Measurements from ENCODE around the gene GRIA4.
"Not testable (repeated sequence)": the region's sequence is repeated elsewhere in the genome, so short reads cannot be mapped to it uniquely, and the experiment has no call there.

The GRIA4 gene

DNA sequence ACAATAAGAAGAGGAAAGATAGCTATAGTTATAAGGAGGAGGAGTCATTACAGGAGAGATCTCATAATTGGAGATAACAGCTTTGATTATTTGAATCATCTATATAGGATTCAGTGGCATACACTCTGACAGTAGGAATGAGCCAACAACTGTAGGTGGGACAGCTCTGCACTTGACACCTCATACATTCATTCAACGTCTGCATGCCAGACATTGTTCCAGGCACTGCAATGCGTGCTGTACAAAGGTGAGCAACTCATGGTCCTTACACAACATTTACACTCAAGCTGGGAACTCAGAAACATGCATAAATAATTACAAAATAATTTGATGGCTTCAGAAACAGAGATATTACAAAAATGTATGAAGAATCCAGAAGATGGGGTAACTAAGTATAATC lies 257.9 kb downstream of the GRIA4 start:
- DNase-seq: no peak

DNA sequence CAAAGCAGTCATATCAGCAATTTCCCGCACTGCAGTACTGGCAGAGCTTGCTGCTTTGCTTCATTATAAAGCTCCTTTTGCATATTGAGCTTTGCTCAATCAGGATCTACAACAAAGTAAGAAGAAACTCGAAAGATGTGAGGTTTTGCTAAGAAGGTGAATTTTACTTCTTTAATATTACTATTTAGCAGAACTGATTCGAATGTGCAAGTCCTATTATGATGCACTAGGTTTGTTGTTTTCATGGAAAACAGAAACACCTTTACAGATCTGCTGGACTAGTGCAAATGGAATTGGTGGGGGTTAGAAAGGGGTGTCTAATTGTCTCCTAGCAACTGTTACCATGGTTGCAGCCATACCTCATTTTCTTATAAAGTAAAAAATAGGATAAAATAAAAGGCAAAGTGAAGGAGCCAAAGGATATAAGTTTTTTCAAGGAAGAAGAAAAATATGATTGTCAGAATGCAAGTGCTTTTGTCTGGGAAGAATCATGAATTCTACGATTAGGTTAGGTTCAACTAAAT lies 259.0 kb downstream of the GRIA4 start:
- no peak for DNase-seq

DNA sequence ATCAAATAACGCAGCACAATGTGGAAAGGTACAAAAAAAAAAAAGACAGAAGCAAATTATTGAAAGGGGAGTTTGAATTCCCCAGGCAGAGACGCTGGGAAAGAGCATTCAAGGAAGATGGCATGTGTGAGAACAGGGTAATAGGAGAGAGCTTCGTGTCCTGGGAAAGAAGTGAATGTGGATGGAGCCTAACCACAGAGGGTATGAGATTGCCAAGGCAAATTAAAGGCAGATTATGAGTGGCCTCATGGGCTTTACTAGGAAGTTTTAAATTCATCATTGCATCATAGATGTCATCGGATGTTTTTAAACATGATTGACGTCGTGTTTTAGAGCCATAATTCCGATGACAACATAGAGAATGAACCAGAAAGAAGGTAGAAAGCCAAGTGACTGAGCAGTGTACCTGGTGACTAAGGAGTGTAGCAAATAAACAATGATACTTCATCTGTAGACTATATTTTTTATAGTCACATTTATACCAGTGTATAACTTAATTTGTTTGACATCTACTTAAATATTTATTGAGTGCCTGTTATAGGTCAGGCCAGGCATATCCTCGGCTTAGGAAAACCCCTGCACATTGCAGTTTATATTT lies 260.7 kb downstream of the GRIA4 start:
- DNase-seq: no peak

DNA sequence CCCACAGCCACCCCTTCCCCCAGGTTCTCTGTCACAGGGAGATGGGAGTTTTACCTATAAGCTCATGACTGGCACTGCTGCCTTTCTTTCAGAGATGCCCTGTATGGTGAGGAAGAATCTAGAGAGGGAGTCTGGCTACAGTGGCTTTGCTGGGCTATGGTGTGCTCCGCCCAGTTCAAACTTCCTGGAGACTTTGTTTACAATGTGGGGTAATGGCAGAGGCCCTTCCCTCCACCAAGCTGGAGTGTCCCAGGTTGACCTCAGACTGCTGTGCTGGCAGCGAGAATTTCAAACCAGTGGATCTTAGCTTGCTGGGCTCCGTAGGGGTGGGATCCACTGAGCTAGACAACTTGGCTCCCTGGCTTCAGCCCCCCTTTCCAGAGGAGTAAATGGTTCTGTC lies 268.6 kb downstream of the GRIA4 start:
- no peak for DNase-seq

DNA sequence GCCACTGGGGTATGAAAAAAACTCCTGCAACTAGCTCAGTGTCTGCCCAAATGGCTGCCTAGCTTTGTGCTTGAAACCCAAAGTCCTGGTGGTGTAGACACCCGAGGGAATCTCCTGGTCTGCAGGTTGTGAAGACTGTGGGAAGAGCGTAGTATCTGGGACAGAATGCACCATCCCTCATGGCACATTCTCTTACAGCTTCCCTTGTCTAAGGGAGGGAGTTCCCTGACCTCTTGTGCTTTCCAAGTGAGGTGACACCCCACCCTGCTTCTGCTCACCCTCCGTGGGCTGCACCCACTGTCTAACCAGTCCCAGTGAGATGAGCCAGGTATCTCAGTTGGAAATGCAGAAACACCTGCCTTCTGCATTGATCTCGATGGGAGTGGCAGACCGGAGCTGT lies 269.1 kb downstream of the GRIA4 start:
- not testable (repeated sequence) for DNase-seq

DNA sequence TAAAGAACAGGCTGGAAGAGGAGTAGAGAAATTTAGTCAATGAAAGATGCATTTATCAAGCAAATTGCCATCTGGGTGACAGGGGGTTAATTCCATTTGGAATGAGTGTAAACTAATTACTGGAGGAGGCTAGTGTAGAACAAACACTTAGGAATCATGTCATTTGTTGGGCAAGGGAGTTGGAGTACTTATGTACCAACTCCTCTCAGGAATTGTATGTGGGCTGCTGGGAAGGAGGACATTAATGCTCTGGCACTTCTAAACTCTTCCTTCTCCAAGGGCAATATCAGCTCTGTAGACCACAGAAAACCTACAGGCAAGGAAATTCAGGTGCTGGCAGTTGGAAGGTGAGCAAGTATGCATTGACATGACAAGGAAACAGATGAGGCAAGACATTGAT lies 271.2 kb downstream of the GRIA4 start:
- no peak for DNase-seq

DNA sequence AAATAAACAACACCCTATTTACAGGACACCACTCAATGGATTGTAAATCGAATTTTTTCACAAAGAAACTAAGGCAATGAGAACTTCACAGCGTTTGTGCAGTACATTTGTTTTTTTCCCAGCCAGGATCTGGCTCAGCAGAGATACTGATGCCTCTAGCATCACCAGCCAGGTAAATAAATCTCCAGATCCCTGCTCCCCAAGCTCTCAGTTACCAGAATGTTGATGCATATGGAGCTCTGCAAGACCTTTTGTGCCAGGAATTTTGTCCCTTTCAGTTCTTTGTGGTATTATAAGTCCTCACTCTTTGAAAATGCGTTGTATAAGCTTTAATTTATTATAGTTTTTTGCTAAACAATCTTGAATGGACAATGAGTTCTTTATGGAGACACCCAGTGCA lies 274.6 kb downstream of the GRIA4 start:
- DNase-seq: no peak

DNA sequence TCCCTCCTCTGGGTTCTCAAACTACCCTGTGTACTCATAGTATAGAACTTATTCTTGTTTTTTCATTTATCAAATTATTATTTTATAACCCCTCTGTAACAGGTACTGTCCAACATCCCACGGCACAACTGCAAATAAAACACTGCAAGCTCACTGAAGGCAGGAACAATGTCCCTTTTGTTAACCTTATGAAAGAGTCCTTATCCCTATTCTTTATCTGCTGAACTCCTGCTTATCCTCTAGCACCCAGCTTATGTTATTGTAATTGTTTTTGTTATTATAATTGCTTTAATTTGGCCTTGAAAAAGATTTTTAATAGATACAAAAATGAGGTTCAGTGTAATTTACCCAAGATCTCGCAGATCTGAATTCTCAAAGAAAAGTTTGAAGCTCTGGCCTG lies 281.8 kb downstream of the GRIA4 start:
- no peak for DNase-seq

DNA sequence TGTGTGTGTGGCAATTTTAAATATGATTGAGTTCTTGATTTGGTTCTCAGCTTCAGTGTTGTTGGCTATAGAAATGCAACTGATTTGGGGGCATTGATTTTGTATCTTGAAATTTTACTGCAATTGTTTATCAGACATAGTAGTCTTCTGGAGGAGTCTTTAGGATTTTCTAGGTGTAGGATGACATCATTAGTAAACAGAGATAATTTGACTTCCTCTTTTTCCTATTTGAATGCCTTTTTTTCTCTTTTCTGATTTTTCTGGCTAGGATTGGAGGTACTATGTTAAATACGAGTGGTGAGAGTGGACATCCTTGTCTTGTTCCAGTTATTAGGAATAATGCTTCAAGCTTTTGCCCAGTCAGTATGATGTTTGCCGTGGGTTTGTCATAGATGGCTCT lies 287.3 kb downstream of the GRIA4 start:
- no peak for DNase-seq

DNA sequence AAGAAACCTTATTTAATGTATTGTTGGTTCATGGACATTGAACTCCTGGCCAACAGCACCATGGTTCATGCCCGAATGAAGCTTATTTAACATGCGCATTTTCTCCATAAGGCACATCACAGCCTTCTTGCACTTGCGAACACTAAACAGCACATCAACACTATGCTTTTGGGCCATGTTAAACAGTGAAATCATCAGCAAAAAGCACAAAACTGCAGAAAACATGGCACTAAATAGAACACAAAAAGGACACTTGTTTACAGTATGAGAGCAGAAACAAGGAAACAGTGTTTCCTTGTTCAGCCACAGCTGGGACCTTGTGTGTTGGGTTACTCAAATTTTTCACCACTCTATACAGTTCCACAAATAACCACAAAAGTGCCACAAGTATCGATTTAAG lies 289.9 kb downstream of the GRIA4 start:
- DNase-seq: no peak

DNA sequence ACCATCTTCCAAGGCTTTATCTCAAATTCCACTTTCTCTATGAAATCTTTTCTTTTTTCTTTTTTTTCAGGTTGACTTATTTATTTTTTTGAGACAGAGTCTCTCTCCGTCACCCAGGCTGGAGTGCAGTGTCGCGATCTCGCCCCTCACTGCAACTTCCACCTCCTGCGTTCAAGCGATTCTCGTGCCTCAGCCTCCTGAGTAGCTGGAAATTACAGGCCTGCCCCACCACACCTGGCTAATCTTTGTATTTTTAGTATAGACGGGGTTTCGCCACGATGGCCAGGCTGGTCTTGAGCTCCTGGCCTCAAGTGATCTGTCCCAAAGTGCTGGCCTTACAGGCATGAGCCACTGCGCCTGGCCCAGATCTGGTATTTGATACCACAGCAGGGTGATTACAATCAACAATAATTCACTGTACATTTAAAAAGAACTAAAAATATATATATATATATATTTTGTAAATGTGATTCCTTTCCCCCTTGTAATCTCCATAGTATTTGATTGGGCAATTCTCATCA lies 290.7 kb downstream of the GRIA4 start:
- no peak for DNase-seq

DNA sequence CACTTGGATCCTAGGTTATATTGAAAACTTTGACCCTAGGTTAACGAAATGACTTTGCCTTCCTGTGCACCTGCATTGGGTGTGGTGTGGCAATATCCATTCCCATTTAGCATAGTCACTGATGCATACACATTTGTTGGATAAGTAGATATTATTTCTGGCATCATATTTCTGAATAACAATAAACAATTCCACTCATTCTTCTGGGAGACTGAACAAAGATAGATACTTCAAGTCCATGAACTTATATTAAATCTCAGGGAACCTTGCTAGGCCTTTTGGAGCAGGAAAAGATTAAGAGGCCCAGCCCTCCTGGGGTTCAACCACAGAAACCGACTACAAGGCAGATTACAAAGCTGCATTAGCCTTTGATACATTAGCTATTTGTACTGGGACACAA lies 293.2 kb downstream of the GRIA4 start:
- DNase-seq: no peak

DNA sequence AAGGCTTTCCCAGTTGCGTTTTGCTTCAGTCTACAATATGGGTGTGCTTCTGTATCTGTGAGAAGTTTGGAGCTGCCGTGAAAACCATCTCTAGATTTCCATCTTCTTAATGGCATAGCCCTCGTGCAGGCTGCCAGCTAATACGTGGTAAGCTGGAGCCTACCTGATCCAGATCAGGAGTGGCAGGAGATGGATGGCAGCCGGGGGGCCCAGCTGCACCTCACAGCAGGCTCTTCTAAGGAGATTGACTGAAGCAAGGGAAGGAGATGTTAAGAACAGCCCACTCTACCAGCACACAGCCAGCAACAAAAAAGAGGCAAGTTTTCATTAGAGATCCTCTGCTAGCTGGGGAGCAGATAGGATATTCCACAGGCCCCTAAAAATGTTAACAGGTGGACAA lies 296.6 kb downstream of the GRIA4 start:
- no peak for DNase-seq

DNA sequence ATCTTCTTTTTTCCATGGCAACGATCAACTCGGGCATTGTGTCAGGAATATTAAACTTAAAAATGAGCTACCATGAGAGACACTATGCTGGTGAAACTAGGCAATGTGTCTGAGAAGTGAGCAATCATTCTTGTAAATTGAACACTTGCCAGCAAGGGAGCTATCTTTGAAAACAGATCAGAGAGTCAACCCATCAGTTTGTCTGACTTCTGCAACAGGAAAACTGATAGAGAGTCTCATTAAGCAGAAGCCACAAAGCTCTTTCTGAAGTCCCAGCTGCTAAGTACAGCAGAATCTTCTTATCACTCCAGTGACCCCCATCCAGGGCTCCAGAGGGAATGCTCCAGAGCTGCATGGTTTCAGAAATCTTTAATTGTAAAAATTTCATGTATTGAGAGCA lies 297.4 kb downstream of the GRIA4 start:
- no peak for DNase-seq

DNA sequence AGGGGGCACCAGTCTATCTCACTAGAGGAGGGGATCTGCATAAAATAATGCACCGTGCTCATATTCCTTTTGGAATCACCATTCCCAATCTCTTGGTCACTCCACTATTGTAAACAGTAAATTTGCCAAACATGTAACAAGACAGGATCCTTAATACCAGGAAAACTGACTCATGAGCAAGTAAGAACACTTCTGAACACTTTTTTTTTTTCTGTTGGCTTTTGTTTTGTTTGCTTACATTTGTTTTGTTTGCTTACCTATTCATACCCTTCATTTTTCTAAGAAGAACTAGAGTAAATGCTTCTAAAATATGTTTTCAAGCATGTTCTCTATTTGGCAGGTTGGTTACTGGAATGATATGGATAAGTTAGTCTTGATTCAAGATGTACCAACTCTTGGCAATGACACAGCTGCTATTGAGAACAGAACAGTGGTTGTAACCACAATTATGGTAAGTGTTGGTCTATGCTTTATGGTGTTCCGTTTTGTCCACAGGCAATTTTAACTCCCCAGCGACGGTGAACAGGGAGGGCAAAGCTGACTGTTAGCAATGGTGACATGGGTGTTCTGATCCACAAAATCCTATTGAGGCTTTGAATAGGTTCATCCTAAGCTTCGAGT lies 300.3 kb downstream of the GRIA4 start:
- DNase-seq: no peak

DNA sequence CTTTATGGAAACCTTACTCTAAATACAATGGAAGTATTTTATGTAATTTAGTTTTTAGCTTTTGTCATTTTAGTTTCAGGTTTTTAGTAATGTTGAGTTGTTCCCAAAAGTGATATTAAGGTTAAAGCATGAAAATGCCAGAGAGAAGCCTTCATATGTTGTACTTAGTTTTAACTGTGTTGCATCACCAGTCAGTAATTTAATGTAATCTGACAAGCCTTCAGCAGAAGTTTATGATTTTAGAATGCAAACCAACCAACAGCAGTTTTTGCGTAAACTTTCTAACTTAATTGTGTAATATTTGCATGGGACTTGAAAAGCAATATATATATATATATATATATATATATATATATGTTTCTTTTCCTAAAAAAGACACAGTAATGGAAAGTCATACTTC lies 301.6 kb downstream of the GRIA4 start:
- no peak for DNase-seq

DNA sequence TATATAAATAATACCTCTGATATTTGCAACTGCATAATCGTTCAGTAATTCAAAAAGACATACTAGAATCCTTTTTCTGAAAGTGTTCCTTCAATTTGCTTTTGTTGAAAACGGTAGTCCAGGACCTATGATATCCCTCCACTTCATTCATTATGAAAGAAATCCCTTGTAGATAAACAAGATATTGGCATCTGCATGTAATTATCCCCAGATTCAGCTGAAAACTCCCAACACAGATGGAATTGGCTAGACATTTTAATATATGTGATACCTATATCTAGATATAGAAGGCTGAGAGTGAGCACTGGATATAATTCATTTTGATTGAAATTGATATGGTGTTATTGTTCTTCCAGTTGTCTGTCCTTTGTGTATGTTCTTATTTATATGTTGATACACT lies 302.8 kb downstream of the GRIA4 start:
- DNase-seq: no peak

DNA sequence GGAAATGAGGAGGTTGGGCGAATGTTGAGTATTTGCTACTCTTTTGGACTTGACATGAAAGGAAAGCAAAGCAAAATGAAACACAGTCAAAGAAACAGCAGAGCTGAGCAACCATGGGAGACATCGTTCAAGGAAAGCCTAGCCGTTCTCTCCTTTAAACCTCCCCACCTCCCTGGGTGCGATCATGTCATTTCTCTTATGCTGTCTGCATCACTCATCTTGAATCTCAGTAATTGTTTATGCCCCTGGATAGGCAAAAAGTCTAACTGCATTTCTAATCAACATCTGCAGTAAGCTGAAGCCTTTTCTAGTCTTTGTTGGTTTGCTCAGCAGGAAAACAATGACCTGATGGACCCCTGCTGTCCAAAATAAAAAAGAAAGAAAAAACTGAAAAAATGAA lies 305.1 kb downstream of the GRIA4 start:
- no peak for DNase-seq

DNA sequence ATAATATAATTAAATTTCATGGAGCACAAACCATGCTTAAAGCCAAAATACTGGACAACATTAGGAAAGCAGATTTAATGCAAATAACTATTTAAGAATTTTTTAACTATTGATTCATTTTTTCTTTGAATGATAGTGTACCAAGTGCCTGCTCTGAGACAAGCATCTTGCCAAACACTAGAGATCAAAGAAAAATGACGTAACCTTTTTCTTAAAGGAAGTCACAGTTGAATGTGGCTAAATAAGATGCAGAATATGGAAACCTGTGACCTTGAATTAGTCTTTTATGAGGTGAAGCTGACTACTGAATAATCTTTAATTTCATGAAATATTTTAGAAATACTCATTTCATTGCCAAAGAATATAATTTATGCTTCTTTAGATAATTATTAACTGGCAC lies 308.2 kb downstream of the GRIA4 start:
- no peak for DNase-seq

DNA sequence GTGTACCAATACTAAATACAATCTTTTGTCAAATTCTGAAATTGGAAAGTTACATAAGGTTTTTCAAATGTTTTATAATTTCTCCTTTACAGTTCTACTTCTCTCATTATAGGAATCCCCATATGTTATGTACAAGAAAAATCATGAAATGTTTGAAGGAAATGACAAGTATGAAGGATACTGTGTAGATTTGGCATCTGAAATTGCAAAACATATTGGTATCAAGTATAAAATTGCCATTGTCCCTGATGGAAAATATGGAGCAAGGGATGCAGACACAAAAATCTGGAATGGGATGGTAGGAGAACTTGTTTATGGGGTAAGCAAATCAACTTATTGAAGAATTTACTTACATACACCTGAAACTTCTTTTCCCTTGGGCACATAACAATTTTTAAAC lies 308.7 kb downstream of the GRIA4 start:
- DNase-seq: no peak

DNA sequence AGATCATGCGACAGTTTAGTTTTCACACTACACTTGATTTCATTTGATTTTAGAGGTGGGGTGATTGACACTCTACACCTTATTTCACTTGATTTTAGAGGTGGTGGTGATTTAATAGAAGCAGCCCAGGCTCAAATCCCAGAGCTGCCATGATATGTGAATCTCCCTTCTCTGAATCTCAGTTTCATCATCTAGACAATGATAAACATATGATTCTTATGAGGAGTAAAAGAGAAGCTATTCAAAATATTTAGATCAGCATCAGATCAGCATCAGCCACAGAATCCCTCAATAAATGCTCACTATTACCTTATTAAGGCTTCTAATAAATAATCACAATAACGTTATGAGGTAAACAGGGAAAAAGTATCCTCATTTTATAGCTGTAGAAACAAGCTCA lies 313.4 kb downstream of the GRIA4 start:
- no peak for DNase-seq

DNA sequence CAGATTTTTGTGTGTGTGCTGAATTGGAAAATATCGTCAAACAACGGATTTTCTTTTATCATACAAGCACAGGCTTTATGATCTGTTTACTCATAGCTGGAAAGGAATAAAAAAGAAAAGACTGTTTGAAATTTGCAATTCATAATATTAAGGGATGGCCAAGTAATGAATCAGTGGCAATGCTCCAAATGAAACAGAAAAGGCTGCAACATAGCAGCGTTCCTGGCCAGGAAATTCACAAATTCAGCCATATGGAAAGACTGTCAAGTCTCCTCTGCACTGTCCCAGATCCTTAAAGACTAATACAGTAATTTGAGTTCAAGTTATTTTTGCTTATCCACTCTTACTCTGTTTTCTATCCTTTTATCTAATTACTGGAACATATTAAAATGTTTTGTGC lies 313.9 kb downstream of the GRIA4 start:
- no peak for DNase-seq

DNA sequence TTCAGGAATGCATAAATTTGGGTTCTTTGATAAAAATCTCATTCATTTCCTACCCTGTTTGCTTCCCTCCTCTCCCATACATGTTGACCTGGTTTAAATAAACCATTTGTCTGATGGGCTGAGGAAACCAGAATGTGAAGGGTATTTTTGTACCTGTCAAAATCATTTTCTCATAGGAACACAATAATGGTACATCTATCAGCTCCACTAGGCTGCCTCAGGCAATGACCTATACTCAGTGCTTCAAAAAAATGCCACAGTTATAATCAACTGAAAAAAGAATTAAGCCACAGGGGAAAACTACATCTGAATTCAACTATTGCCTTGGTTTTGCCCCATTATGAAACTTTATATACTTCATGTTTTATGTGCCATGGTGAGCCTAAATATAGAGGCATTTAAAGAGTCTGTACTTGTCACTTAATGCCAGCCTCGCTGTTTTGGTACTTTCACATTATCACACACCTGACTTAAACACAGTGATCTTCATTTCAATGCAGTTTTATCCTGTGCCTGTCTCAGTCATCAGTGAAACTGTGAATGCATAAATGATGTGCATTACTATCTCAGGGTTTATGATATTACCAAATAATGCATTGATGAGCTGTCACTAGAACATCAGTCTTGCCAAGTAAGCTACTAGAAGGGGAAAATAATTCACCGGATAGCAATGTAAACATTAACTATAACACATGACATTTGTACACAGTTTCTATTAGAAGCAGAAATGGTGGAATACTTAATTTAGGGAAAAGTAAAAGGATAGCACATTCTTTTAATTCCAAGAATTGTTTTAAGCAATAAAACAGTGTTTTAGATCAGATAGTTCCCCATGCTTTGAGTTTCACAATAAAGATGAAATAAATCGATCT lies 319.4 kb downstream of the GRIA4 start:
- DNase-seq: no peak

DNA sequence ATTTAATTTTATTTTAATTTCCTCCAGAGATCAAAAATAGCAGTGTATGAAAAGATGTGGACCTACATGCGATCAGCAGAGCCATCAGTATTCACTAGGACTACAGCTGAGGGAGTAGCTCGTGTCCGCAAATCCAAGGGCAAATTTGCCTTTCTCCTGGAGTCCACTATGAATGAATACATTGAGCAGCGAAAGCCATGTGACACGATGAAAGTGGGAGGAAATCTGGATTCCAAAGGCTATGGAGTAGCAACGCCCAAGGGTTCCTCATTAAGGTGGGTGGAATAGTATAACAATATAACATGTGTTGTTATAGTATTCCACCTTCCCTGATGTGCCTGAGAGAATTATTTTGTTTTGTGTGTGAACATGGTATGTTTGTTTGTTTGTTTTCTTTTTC lies 323.8 kb downstream of the GRIA4 start:
- no peak for DNase-seq

Data from left hindlimb (tissue), 1 donor.